Fibroblast of skin of abdomen (primary cell): ENCODE results near the gene UFD1.
"Not testable (repeated sequence)": the region's sequence is repeated elsewhere in the genome, so short reads cannot be mapped to it uniquely, and the experiment has no call there.

Experiments
- DNase-seq: peaks from one replicate; pipeline ENCODE4 v3.0.0-alpha.2; 2013

UFD1 gene

DNA sequence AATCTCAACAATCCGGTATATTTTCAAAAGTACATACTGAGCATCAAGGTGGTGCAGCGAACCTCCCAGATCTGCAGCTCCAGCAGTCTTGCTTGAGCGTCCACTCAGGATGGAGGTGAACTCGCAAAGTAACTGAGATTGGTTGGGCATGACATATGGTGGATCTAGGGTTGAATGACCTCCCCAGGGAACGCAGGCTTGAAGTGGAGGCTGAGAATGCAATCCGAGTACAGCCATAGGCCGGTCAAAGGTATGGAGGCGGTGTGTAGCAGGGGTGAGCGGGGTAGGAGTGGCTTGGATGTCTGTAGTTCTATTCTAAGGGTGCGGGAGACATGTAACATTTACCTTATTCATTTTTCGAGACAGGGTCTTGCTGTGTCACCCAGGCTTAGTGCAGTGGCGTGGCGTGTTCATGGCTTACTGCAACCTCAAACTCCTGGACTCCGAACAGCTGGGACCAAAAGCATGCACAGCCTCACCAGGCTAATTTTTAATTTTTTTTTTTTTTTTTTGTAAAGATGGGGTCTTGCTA is 30.9 kb downstream of the UFD1 start:
- DNase-seq = peak; percentile 55

DNA sequence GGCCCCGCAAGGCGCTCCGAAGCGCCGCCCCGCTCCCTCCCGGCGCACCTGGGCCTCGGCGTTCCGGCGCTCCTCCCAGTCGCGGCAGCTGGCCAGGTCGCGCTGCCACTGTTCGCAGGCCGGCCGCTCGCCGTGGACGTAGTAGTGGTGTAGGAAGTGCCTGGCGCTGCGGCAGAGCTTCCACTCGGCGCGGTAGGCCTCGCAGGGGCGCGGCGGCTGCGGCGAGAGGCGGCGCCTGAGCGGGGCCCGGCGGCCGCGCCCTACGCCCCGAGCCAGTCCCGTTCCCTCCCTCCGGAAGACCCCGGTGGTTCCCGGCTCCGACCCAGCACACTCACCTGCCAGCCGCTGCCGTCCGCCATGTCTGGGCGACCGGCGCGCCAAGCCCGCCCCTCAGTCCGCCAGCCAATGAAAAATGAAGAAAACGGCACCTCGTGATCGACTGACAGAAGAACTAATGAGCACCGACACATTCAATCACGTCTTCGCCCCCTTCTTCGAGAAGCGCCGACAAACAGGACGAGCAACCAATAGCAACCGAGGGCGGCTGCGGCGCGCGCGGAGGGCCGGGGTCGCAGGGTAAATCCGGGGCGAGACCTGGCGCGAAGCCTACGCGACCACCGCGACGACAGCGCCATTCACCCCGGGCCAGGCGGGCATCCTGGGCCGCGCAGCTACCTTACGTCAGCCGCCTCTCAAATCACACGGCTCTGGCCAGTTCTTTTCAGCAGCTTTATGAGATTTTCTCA is 31.5 kb downstream of the UFD1 start, which contains the start of gene C22orf39:
Gene C22orf39 (minus strand): TSS at position 382 of the 746 bp plus-strand sequence. CDS start 23 bp downstream, at position 359.
- DNase-seq = peak; percentile 92

DNA sequence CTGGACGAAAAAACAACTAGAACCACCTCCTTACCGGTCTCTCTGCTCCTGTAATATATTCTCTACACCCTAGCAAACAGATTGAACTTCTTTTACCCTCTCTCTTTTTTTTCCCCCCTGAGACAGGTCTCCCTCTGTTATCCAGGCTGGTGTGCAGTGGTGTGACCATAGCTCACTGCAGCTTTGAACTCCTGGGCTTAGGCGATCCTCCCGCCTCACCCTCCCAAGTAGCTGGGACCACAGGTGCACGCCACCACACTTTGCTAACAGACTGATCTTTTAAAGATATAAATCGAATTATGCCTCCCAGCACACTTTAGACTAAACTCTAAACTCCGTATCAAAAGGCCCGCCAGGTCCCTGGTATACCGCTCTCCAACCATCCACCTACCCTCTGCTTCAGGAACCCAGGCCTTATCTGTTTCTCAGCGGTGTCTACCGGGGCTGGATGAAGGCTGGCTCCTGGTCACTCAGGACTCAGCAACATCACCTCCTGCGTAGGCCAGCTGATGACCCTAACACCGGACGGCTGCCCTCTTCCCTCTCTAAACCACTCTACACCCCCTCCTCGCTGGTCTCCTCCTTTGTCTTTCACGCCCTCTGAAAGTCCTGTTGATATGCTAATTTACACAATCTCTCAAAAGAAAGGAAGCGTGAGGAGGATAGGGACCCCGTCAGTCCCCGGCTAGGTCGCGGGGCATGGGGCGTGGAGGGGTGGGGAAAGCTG is 32.2 kb downstream of the UFD1 start:
- no peak for DNase-seq

DNA sequence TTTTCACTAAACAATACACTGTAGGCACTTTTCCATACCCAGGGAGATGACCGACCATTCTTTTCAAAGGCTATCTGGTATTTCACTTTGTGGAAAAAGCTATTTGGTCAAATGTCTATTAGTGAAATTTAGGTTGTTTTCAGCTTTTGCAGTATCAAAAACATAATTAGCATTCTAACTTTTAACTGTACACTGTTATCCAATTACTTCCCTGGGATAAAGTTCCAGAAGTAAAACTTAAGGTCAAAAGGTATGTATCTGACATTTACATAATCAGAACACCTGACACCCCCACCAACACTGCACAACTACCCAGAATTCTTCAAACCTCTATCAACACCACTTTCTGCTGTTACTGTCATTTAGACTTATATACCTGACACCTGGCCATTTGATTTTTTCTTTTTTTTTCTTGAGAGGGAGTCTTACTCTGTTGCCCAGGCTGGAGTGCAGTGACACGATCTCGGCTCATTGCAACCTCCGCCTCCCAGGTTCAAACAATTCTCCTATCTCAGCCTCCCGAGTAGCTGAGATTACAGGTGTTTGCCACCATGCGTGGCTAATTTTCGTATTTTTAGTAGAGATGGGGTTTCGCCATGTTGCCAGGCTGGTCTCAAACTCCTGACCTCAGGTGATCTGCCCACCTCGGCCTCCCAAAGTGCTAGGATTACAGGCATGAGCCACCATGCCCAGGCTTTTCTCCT is 33.6 kb downstream of the UFD1 start:
- DNase-seq = not testable (repeated sequence)

- no peak for DNase-seq
Observed at GRCh38 chr22:19443544-19444211, 35.3 kb downstream of the UFD1 start.

- DNase-seq = no peak
Observed at GRCh38 chr22:19442166-19442565, 36.8 kb downstream of the UFD1 start.

GRCh38 chr22:19440411-19441195 is 38.4 kb downstream of the UFD1 start:
- no peak for DNase-seq

GRCh38 chr22:19438298-19438697 is 40.7 kb downstream of the UFD1 start:
- no peak for DNase-seq

DNA sequence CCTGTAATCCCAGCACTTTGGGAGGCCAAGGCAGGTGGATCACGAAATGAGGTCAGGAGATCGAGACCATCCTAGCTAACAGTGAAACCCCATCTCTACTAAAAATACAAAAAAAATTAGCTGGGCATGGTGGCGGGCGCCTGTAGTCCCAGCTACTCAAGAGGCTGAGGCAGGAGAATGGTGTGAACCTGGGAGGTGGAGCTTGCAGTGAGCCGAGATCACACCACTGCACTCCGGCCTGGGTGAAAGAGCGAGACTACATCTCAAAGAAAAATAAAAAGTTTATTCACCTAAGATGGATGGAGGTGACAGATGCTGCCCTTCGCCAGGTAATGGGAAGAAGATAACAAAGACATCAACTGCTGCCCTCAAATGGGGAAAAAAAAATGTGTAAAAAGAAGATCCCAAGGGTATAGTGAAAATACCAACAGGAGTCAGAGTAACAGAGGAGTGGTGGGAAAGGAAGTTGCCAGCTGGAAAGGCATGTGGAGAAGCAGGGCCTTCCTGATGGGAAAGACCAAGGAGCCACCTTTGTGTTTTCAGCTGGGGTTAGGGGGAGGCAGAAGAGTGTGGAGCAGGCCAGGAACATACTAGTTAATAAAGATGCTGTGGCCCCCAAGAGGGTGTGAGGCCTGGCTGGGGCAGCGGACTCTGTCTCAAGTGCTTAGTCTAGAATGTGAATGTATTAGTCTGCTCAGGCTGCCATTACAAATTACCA is 42.4 kb downstream of the UFD1 start:
- not testable (repeated sequence) for DNase-seq

- DNase-seq = no peak
Observed at GRCh38 chr22:19434829-19435580, 44.0 kb downstream of the UFD1 start.

DNA sequence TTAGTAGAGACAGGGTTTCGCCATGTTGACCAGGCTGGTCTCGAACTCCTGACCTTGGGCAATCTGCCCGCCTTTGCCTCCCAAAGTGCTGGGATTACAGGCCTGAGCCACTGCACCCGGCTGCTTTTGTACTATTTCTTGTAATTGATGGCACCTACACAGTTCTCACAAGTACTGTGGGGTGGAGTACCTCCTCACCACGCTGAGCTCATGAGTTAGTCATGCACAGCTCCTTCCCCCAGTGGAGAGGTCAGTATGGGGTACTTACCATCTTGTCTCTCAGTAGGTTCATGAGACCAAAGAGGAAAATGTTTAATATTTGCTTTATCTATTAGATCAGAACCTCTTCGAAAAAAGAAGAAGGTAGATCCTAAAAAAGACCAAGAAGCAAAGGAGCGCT is 44.6 kb downstream of the UFD1 start:
- no peak for DNase-seq

- DNase-seq = peak; percentile 94
Observed at GRCh38 chr22:19432133-19432851, 46.7 kb downstream of the UFD1 start, which contains the start of gene MRPL40. Gene MRPL40, plus strand, starts transcription at chr22:19432545. Its CDS starts 10 bp downstream, at chr22:19432555.

GRCh38 chr22:19431649-19432132 is 47.3 kb downstream of the UFD1 start, which contains the start of gene HIRA:
Gene HIRA, minus strand, starts transcription at chr22:19431733. Its CDS starts 257 bp downstream, at chr22:19431476.
- peak; percentile 75 for DNase-seq

DNA sequence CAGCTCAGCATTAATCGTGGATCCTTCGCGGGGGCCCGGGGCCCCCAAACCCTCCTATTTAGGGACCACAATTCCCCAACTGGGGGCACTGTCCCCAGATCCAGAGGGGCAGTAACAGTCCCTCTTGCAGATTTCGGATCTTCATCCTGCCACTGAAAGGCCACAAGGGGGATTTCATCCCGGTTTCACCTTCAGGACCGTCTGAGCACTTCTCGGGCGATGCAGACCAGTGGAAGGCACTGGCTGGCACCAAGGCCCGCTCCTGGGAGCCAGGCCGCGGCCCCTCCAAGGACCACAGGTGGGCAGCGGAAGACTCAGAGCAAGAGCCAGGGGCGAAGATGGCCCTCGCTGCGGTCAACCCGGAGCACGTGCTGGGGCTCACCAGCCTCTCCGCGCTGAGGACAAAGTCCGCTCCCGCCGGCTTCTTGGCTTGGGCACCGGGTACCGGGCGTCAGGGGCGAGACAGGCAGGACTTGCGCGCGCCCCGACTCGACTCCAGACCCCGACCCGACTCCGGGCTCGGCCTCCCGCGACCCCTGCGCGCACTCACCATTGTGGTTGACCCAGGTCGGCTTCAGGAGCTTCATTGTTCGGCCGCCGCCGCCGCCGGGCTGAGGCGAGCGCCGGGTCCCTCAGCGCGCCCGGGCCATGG is 48.0 kb downstream of the UFD1 start:
- peak; percentile 9 for DNase-seq

DNA sequence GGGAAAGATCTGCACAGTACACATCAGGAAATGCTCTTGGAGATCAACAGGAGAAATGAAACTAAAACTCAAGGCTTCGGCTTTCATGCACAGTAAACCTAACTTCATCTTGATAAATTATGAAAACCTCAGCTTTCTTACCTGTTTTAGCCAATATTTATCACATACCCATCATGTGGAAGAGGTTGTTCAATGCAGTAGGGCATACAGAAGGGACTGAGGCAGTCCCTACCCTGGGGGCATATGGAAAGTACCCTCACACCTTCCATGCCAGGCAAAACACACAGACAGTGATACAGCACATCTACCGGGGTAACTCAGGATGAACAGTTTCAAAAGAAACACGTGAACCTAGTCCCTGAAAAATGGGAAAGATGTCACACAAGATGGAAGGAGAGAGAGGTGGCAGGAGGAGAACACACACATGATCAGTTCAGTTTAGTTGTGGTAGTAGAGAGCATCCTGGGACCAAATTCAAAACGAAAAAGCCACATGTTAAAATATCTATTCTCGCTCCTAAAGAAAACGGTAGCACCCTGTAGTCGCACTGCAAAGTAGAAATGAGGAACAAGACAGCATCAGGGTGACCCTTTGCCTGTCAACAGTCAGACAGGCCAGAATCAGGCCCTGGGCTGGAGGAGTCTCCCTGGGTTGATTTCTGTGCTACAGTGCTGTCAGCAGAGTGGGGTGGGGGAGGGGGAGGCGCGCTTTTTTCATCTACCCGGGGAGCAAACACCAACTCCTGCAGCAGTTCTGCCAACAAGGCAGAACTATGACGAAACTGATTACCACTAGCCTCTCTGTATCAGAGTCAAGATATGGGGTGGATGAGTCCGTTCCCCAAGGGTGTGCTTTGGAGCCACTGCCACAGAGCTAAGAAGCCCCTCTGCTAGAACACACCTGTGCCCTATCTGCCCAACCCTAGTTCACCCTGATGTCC is 48.8 kb downstream of the UFD1 start:
- peak; percentile 64 for DNase-seq

- no peak for DNase-seq
Observed at GRCh38 chr22:19424186-19424500, 54.9 kb downstream of the UFD1 start.
